Muscle of arm (tissue), 12 donors: ENCODE results near the gene CPTP. TPM values are rescaled to one million over a fixed set of nuclear protein-coding genes. Genes with fewer than 3 reads are reported as not detected.
A peak's percentile ranks its signal among the peaks of the same experiment; 100 is the strongest.

ENCODE experiments used
- DNase-seq: peaks from one replicate; pipeline ENCODE4 v3.0.0-alpha.2; 2013
- polyA plus RNA-seq, 12 donors: library from polyadenylated mRNA; unstranded; fragments of 120-200 nt; gene quantifications; one replicate each; pipeline ENCODE4 v1.2.1, GENCODE V29; 2013; ENCODE audit not compliant: insufficient read length in 12 of 12

The CPTP gene
- polyA plus RNA-seq, 12 donors: 10.5 to 22.7 (median 13.5) TPM; not detected in 1

- no peak for DNase-seq
Observed at GRCh38 chr1:1317420-1317819, 7.2 kb upstream of the CPTP start.

GRCh38 chr1:1318131-1318652 is 6.4 kb upstream of the CPTP start:
- peak; percentile 62 for DNase-seq

- DNase-seq: no peak
Observed at GRCh38 chr1:1318777-1319645, 5.6 kb upstream of the CPTP start.

GRCh38 chr1:1319646-1319941 is 5.0 kb upstream of the CPTP start:
- no peak for DNase-seq

- no peak for DNase-seq
Observed at GRCh38 chr1:1320666-1321448, 3.7 kb upstream of the CPTP start.

- no peak for DNase-seq
Observed at GRCh38 chr1:1321477-1321876, 3.1 kb upstream of the CPTP start.

- DNase-seq: no peak
Observed at GRCh38 chr1:1322418-1322817, 2.2 kb upstream of the CPTP start.

- DNase-seq: no peak
Observed at GRCh38 chr1:1322952-1323351, 1.6 kb upstream of the CPTP start.

- DNase-seq: no peak
Observed at GRCh38 chr1:1324084-1324523, 498 bp upstream of the CPTP start.

- no peak for DNase-seq
Observed at GRCh38 chr1:1325288-1326074, 879 bp downstream of the CPTP start.

GRCh38 chr1:1326075-1326605 is 1.5 kb downstream of the CPTP start:
- DNase-seq: no peak

GRCh38 chr1:1327291-1327690 is 2.7 kb downstream of the CPTP start:
- no peak for DNase-seq

GRCh38 chr1:1328254-1328653 is 3.7 kb downstream of the CPTP start:
- DNase-seq: no peak

GRCh38 chr1:1329304-1330210 is 5.0 kb downstream of the CPTP start:
- no peak for DNase-seq

GRCh38 chr1:1330366-1331067 is 5.9 kb downstream of the CPTP start:
- DNase-seq: no peak

GRCh38 chr1:1331068-1331965 is 6.7 kb downstream of the CPTP start, which contains the start of gene TAS1R3:
TSS of gene TAS1R3 (plus strand) at chr1:1331280. CDS start at chr1:1331346, 66 bp downstream.
- no peak for DNase-seq

GRCh38 chr1:1332031-1332755 is 7.6 kb downstream of the CPTP start:
- no peak for DNase-seq
